K562 (cell line): ENCODE data around the gene TM9SF4. TPM values are rescaled to one million over a fixed set of nuclear protein-coding genes. Genes with fewer than 3 reads are reported as not detected.

Experiments used
- ATAC-seq: fragments of 200-7000 bp; cut with Tn5 transposase; 3 replicates; pipeline ENCODE4 v1.9.1; 2020; ENCODE audit warnings: moderate library complexity
- BruUV-seq: library from RNA; stranded (reverse); fragments of 400-500 nt; replicated peaks from 2 replicates; lab custom pipeline; 2021; lab: Mats Ljungman, UMichigan
- CTCF ChIA-PET: fragments of 300-600 bp; formaldehyde crosslinking; extraction: SDS; loops from one replicate; lab custom pipeline; 2021; ENCODE audit warnings: low intra/inter-chr PET ratio; lab: Yijun Ruan, JAX
- POLR2A ChIA-PET: fragments of 300-600, 350-650 bp; sonication (Branson Sonifier 250); formaldehyde crosslinking; extraction: SDS; loops from one replicate; lab custom pipeline; 2021; ENCODE audit warnings: antibody characterized with exemption, inconsistent platforms; lab: Yijun Ruan, JAX
- DNase-seq, 4 experiments: peaks; one replicate each; pipeline versions ENCODE4 v3.0.0 to v3.0.0-alpha.2; 2011 to 2018; ENCODE audit warnings: low spot score in 3 of 4, mixed read lengths in 3 of 4; ENCODE audit errors: extremely low read depth in 1 of 4
- FAIRE-seq: peaks from 2 replicates; lab custom pipeline; 2011; peaks lifted over from hg19 to GRCh38; lab: Jason Lieb, UNC
- H2AFZ ChIP-seq: 2 replicates; pipeline ENCODE4 v1.6.0; 2011; ENCODE audit warnings: low read depth, low read length, control low read depth, inconsistent platforms
- H3K27ac ChIP-seq: fragments of 200-600 bp; 3 replicates; pipeline ENCODE4 v1.8.0; 2011; ENCODE audit warnings: low read depth, mild to moderate bottlenecking, control low read depth, inconsistent platforms, low read length, moderate library complexity, mixed read lengths; ENCODE audit errors: extremely low read depth
- H3K27me3 ChIP-seq, 2 experiments: fragments of 300-600 bp in 1 of 2; 2 replicates in 1 of 2; 3 replicates in 1 of 2; pipeline versions ENCODE4 v1.6.0 to v1.8.0; 2011; ENCODE audit warnings: inconsistent platforms in 2 of 2, low read length in 2 of 2, mild to moderate bottlenecking in 1 of 2, mixed read lengths in 1 of 2, moderate library complexity in 1 of 2; ENCODE audit not compliant: control insufficient read depth in 2 of 2, insufficient read depth in 2 of 2
- H3K36me3 ChIP-seq: fragments of 300-600 bp; 3 replicates; pipeline ENCODE4 v1.8.0; 2011; ENCODE audit warnings: mild to moderate bottlenecking, low read length, inconsistent platforms; ENCODE audit not compliant: control insufficient read depth, insufficient read depth
- H3K4me1 ChIP-seq, 2 experiments: fragments of 200-600 bp in 1 of 2; replicated peaks in 1 of 2; 2 replicates in 1 of 2; 3 replicates in 1 of 2; pipeline versions ENCODE4 v1.5.1 to v1.8.0; 2011; ENCODE audit warnings: inconsistent platforms in 2 of 2, low read length in 2 of 2, mild to moderate bottlenecking in 1 of 2, mixed read lengths in 1 of 2, moderate library complexity in 1 of 2; ENCODE audit not compliant: control insufficient read depth in 2 of 2, insufficient read depth in 2 of 2
- H3K4me2 ChIP-seq: 2 replicates; pipeline ENCODE4 v1.6.1; 2011; ENCODE audit warnings: low read length, control low read depth, inconsistent platforms, mixed read lengths; ENCODE audit not compliant: insufficient read depth
- H3K4me3 ChIP-seq: fragments of 200-600 bp; sonication (generic), shearing (Covaris generic); 2 replicates; pipeline ENCODE4 v1.5.1; 2016; ENCODE audit warnings: control low read depth, inconsistent platforms
- H3K79me2 ChIP-seq: fragments of 200-600 bp; 3 replicates; pipeline ENCODE4 v1.8.0; 2011; ENCODE audit warnings: low read length, inconsistent platforms; ENCODE audit not compliant: control insufficient read depth, insufficient read depth
- H3K9ac ChIP-seq, 2 experiments: 2 replicates each; pipeline versions ENCODE4 v1.6.0 to v1.6.1; 2011; ENCODE audit warnings: low read depth in 2 of 2, low read length in 2 of 2, control low read depth in 1 of 2, inconsistent platforms in 1 of 2, mild to moderate bottlenecking in 1 of 2, mixed read lengths in 1 of 2; ENCODE audit not compliant: insufficient read depth in 1 of 2
- H3K9me1 ChIP-seq: one replicate; pipeline ENCODE4 v1.6.0; 2011; ENCODE audit warnings: inconsistent platforms, mild to moderate bottlenecking, low read length, moderate library complexity; ENCODE audit not compliant: control insufficient read depth, insufficient read depth
- H3K9me3 ChIP-seq: replicated peaks from 2 replicates; pipeline ENCODE4 v1.5.1; 2011; ENCODE audit warnings: low read depth, low read length, inconsistent platforms; ENCODE audit not compliant: control insufficient read depth, insufficient read depth
- H4K20me1 ChIP-seq: replicated peaks from 2 replicates; pipeline ENCODE4 v1.6.1; 2011; ENCODE audit warnings: low read length, inconsistent platforms, mixed read lengths; ENCODE audit not compliant: control insufficient read depth, insufficient read depth
- C11orf30 ChIP-seq: fragments of 450-650 bp; IDR thresholded peaks from 2 replicates; pipeline ENCODE4 v1.6.1; 2016; ENCODE audit warnings: low read depth, mild to moderate bottlenecking
- DMBX1 ChIP-seq: fragments of 250-450 bp; sonication (Bioruptor Pico); IDR thresholded peaks from 2 replicates; pipeline ENCODE4 v1.8.0; 2022; ENCODE audit warnings: inconsistent platforms, mild to moderate bottlenecking, moderate library complexity, borderline replicate concordance
- ELF1 ChIP-seq: fragments of 200-800 bp; sonication (Bioruptor generic); IDR thresholded peaks from 2 replicates; pipeline ENCODE4 v1.6.1; 2016; ENCODE audit warnings: missing genetic modification characterization, missing compliant biosample characterization
- ETV6 ChIP-seq, 3 experiments: fragments of 150-350 bp in 1 of 3; sonication (generic) in 1 of 3; formaldehyde crosslinking in 1 of 3; IDR thresholded peaks; 2 replicates each; pipeline versions ENCODE4 v1.6.1 to v1.8.0; 2014 to 2022; ENCODE audit warnings: borderline replicate concordance in 2 of 3, low read depth in 2 of 3, antibody characterized with exemption in 1 of 3, low read length in 1 of 3, mild to moderate bottlenecking in 1 of 3, missing genetic modification reagents in 1 of 3
- HDAC3 ChIP-seq: fragments of 450-650 bp; IDR thresholded peaks from 2 replicates; pipeline ENCODE4 v1.6.1; 2018; ENCODE audit warnings: borderline replicate concordance, mild to moderate bottlenecking, moderate library complexity; ENCODE audit not compliant: partially characterized antibody
- HDAC8 ChIP-seq: fragments of 450-650 bp; IDR thresholded peaks from 2 replicates; pipeline ENCODE4 v1.6.1; 2016; ENCODE audit warnings: mild to moderate bottlenecking, missing genetic modification characterization, moderate library complexity, missing compliant biosample characterization
- MAFF ChIP-seq: IDR thresholded peaks from 2 replicates; pipeline ENCODE4 v1.6.1; 2012; ENCODE audit warnings: low read length, improper control_type of control experiment
- MECOM ChIP-seq: fragments of 250-450 bp; sonication (Bioruptor Pico); IDR thresholded peaks from 2 replicates; pipeline ENCODE4 v1.8.0; 2022; ENCODE audit warnings: inconsistent platforms
- MED1 ChIP-seq: sonication (generic); formaldehyde crosslinking; IDR thresholded peaks from 2 replicates; pipeline ENCODE4 v1.8.1; 2023; ENCODE audit warnings: missing genetic modification reagents, borderline replicate concordance
- NCOR1 ChIP-seq: fragments of 450-650 bp; IDR thresholded peaks from 2 replicates; pipeline ENCODE4 v1.6.1; 2016; ENCODE audit warnings: mild to moderate bottlenecking, moderate library complexity
- NFIC ChIP-seq: fragments of 450-650 bp; IDR thresholded peaks from 2 replicates; pipeline ENCODE4 v1.6.1; 2017; ENCODE audit warnings: mild to moderate bottlenecking, inconsistent platforms
- POLR2A ChIP-seq: fragments of 450-650 bp; conservative IDR thresholded peaks from 2 replicates; pipeline ENCODE4 v1.6.1; 2016
- RCOR1 ChIP-seq, 2 experiments: IDR thresholded peaks; 2 replicates each; pipeline ENCODE4 v1.6.1; 2012; ENCODE audit warnings: low read depth in 2 of 2, low read length in 2 of 2, borderline replicate concordance in 1 of 2, improper control_type of control experiment in 1 of 2
- ZNF197 ChIP-seq: fragments of 200-800 bp; sonication (Bioruptor generic); IDR thresholded peaks from 2 replicates; pipeline ENCODE4 v1.6.1; 2016; ENCODE audit warnings: low read depth, missing genetic modification characterization, missing compliant biosample characterization
- ZNF239 ChIP-seq: fragments of 250-450 bp; sonication (Bioruptor Pico); IDR thresholded peaks from 2 replicates; pipeline ENCODE4 v1.4.0; 2020; ENCODE audit warnings: mild to moderate bottlenecking
- ZNF584 ChIP-seq: fragments of 200-800 bp; sonication (Bioruptor generic); IDR thresholded peaks from 2 replicates; pipeline ENCODE4 v1.6.1; 2016; ENCODE audit warnings: low read depth, mild to moderate bottlenecking, missing genetic modification characterization, missing compliant biosample characterization
- ZNF766 ChIP-seq: fragments of 200-800 bp; sonication (Bioruptor generic); conservative IDR thresholded peaks from 2 replicates; pipeline ENCODE4 v1.6.1; 2016; ENCODE audit warnings: missing genetic modification characterization, missing compliant biosample characterization
- WGBS: fragments of 100-300 bp; shearing (Covaris generic); methylation state at CpG from one replicate; pipeline ENCODE4 v1.1.6; 2016; ENCODE audit warnings: low coverage, mixed read lengths; ENCODE audit not compliant: insufficient coverage; ENCODE audit errors: missing lambda C conversion rate; 5-methylcytosine and 5-hydroxymethylcytosine counted together
- in situ Hi-C: fragments of 300-500 bp; cut with MboI; formaldehyde crosslinking; loops from 4 replicates; pipeline ENCODE4 v1.15.0; 2018; ENCODE audit warnings: inconsistent platforms, mixed read lengths
- intact Hi-C: fragments of 100-400 bp; cut with micrococcal nuclease; formaldehyde crosslinking; loops from 2 replicates; pipeline ENCODE4 v1.14.2; 2022
- polyA plus RNA-seq, 8 experiments: library from polyadenylated mRNA; depleted of rRNA in 4 of 8; stranded (reverse) in 5 of 8; unstranded in 3 of 8; fragments of >200 nt; fragmentation: Nextera tagmentation in 2 of 8; fragmentation: Illumina TruSeq in 1 of 8; extraction: Ambion mirVana in 2 of 8; extraction: Trizol in 1 of 8; gene quantifications; 2 replicates each; pipeline versions ENCODE4 v1.2.1 to v1.2.3, GENCODE V29; 2011 to 2014; ENCODE audit warnings: inconsistent platforms in 1 of 8, missing spikeins in 1 of 8
- total RNA-seq, 7 experiments: library from RNA; depleted of rRNA in 6 of 7; stranded (reverse); fragments of >200 nt in 6 of 7; fragmentation: Illumina TruSeq in 2 of 7; extraction: Trizol in 2 of 7; gene quantifications; 2 replicates each; pipeline versions ENCODE4 v1.2.1 to v1.2.3, GENCODE V29; 2011 to 2021; ENCODE audit warnings: low replicate concordance in 1 of 7
- TF ChIP-seq, protein P1 (sequence below): IDR thresholded peaks from 3 replicates; pipeline ENCODE4 v1.6.1; 2011; ENCODE audit warnings: borderline replicate concordance, mild to moderate bottlenecking; ENCODE audit not compliant: insufficient read length, insufficient read depth
- TF ChIP-seq, protein P2 (sequence below): fragments of 250-450 bp; sonication (Bioruptor Pico); IDR thresholded peaks from 2 replicates; pipeline ENCODE4 v1.8.0; 2022; ENCODE audit warnings: moderate library complexity, mild to moderate bottlenecking, inconsistent platforms
- TF ChIP-seq, protein P3 (sequence below): IDR thresholded peaks from 2 replicates; pipeline ENCODE4 v1.6.1; 2011; ENCODE audit not compliant: insufficient read length; ENCODE audit errors: extremely low read depth

TM9SF4 gene
- total and polyA plus RNA-seq, 9 of the 15 experiments (the other 6 are each of a cell fraction or from before 2014, with no cell fraction given), result 14.5 to 46.3 (median 26.9) TPM

GRCh38 chr20:32159766-32160221, 50.3 kb downstream of the TM9SF4 start:
- no peaks in the 10 kb centered on the region for H3K79me2 ChIP-seq
- in situ Hi-C loops (loop anchor here (25.0 kb wide), 1 partner anchor 503 kb away; the partner anchor contains the start of gene C20orf203), intact Hi-C loops (loop anchor here (5.0 to 10.0 kb wide), 2 partner anchors 278 to 495 kb away; no protein-coding TSS in a partner anchor)
- peaks cover 10 to 14% of the 10 kb centered on the region in 2 experiments for H3K4me1 ChIP-seq
- H3K9me1 ChIP-seq, result peaks cover 3% of the 10 kb centered on the region
- H3K4me2 ChIP-seq, result peak overlapping the region; percentile 48; the same call in 1 of the 2 replicates
- no peaks in the 10 kb centered on the region for H4K20me1 ChIP-seq
- WGBS, result 19% methylated on average over 5 of the region's 5 CpGs
- peak overlapping the region; percentile 12; the same call in 1 of the 2 replicates for H2AFZ ChIP-seq
- H3K36me3 ChIP-seq, result peaks cover 77% of the 10 kb centered on the region
- ATAC-seq (peak; percentile 91), FAIRE-seq (peak; percentile 79), DNase-seq (peak; percentile 47 to 75 (median 66))
- H3K27ac ChIP-seq, result peak overlapping the region; percentile 85
- no peak overlapping the region for H3K4me3 ChIP-seq
- no peaks in the 10 kb centered on the region for H3K9me3 ChIP-seq
- BruUV-seq, result no TSS peak
- no peaks in the 10 kb centered on the region for H3K27me3 ChIP-seq
- ChIA-PET POLR2A (interaction anchor here (0.5 to 1.1 kb wide), 3 partner anchors 9 to 225 kb away, joined by 3 read pairs; no protein-coding TSS in a partner anchor), CTCF (interaction anchor here (1.3 kb wide), 1 partner anchor 493 kb away, joined by 3 read pairs; no protein-coding TSS in a partner anchor)
- H3K9ac ChIP-seq, result peak overlapping the region; percentile 47 to 76
- TF ChIP-seq ELF1 (tag) (peak; percentile 87), HDAC3 (peak; percentile 43), NCOR1 (peak; percentile 28; the same call in 1 of the 2 replicates), NFIC (0 out of 2 replicates have a peak, but pooled peaks have one; percentile 13), POLR2A (no peak), ZNF239 (0 out of 2 replicates have a peak, but pooled peaks have one; percentile 38), ZNF197 (CRISPR knock-in tag) (peak; percentile 79; the same call in 1 of the 2 replicates), RCOR1 (IDR thresholded peaks at IDR 0.05; ENCODE audit: borderline replicate concordance in 1 of 2, low read depth in 2 of 2, low read length in 2 of 2) (peak; percentile 20 to 92; a peak in 3 of 4 replicates), ZNF584 (peak; percentile 85), MECOM (no peak; the same call in 1 of the 2 replicates), HDAC8 (tag) (peak; percentile 54; the same call in 1 of the 2 replicates), DMBX1 (CRISPR knock-in tag) (peak; percentile 88), ZNF766 (CRISPR knock-in tag) (peak; percentile 78; the same call in 1 of the 2 replicates), MED1 (CRISPR knock-in tag) (no peak), C11orf30 (peak; percentile 90), ETV6 (IDR thresholded peaks at IDR 0.05; ENCODE audit: borderline replicate concordance in 1 of 2, low read depth in 2 of 2, low read length in 1 of 2) (0 out of 4 replicates have a peak, but pooled peaks of 1 of the 2 experiments have one; percentile 59), ETV6 (CRISPR knock-in tag; IDR thresholded peaks at IDR 0.05; ENCODE audit: borderline replicate concordance) (no peak), MAFF (peak; percentile 79)
- TF ChIP-seq, protein P1, sequence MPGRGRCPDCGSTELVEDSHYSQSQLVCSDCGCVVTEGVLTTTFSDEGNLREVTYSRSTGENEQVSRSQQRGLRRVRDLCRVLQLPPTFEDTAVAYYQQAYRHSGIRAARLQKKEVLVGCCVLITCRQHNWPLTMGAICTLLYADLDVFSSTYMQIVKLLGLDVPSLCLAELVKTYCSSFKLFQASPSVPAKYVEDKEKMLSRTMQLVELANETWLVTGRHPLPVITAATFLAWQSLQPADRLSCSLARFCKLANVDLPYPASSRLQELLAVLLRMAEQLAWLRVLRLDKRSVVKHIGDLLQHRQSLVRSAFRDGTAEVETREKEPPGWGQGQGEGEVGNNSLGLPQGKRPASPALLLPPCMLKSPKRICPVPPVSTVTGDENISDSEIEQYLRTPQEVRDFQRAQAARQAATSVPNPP, result no peak
- TF ChIP-seq, protein P2, sequence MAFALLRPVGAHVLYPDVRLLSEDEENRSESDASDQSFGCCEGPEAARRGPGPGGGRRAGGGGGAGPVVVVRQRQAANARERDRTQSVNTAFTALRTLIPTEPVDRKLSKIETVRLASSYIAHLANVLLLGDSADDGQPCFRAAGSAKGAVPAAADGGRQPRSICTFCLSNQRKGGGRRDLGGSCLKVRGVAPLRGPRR (CRISPR knock-in tag), result no peak
- TF ChIP-seq, protein P3, sequence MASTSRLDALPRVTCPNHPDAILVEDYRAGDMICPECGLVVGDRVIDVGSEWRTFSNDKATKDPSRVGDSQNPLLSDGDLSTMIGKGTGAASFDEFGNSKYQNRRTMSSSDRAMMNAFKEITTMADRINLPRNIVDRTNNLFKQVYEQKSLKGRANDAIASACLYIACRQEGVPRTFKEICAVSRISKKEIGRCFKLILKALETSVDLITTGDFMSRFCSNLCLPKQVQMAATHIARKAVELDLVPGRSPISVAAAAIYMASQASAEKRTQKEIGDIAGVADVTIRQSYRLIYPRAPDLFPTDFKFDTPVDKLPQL, result no peak
